Stimulated activated CD4-positive, alpha-beta T cell treated with anti-CD3 and anti-CD28 coated beads, TNF-alpha, amount 100 ng/mL, for 4 hours (primary cell): ENCODE data around the gene FABP1.
A peak's percentile ranks its signal among the peaks of the same experiment; 100 is the strongest.

Source experiments
- DNase-seq, 3 experiments: peaks; one replicate each; pipeline ENCODE4 v3.0.0-alpha.2; 2020; ENCODE audit warnings: low read depth in 3 of 3

Gene FABP1

DNA sequence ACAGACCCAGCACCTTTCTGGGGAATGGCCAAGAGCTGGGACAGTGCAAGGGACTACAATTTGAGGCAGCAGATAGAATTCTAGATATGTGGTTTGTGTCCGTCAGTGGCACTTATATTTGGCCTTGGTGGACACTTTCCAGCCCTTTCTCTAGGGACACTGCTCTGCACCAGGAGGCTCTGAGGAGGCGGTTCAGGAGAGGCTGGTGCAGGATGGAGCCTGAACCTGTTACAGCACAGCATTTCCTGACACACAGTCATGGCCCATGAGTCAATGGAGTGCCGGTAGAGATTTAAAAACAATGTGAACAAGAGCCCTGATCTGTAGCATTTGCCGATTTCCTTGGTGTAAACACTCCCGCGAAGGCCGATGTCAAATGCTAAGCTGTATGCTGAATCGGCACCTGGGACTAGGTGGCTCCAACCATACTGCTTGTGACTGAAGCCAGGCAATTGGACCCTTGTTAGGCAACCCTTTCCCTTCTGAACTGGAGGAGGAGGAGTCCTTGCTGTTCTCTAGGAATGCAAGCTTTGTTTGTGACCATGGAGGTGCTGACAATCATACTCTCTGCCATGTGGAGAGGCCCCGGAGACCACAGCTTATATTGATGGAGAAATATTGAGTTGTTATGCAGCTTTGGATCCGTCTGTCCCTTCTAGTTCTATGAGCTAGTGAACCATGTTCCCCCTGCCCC is 11.9 kb downstream of the FABP1 start:
- no peak for DNase-seq

DNA sequence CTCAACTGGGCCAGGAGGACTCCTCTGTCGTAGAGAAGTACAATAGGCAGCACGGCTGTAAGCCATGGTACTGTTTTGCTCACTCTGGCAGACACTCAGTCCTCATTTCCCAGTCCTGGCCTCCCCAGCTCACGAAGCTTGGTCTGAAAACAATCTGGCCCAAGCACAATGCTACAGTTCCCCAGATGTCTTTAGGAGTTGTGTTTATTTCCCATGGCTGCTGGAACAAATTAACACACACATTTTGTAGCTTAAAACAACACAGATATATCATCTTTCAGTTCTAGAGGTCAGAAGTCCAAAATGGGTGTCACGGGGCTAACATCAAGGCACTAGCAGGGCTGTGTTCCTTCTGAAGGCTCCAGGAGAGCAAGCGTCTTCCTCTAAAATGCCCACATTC is 13.0 kb downstream of the FABP1 start:
- DNase-seq, result no peak

DNA sequence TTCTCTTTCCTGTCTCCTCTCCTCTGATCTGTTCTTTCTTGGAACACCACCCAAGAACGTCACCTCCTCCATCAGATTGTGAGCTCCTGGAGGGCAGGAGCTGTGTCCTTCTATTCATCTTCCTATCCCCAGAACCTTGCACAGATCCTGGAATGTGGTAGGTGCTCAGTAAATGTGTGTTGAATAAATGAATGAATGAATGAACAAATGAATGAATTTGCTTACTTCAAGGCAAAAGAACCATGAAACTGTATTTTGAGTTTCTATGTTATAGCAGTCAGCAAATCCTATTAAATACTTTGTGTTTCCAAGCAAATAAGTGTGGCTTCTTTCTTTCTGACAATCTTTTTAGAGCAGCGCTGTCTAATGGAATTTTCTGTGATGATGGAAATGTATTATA is 14.8 kb downstream of the FABP1 start:
- DNase-seq, result no peak

DNA sequence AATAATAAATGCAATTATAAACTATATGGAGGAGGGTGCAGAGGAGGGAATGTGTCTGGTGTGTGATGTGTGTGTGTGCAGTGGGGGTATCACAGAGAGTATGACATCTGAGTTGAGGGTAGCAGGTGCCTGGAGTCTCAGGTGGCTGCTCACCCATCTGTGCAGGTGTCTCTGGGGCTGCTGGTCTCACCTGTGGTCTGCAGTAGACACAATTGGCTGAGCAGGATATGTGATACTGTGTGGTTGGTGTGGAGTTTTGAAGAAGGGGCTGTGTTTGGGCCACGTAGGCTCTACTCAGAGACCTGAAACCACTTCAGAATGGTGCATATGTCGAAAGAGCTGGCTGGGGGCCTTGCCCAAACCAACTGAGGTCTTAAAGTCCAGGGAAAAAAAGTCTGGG is 17.0 kb downstream of the FABP1 start:
- no peak for DNase-seq

DNA sequence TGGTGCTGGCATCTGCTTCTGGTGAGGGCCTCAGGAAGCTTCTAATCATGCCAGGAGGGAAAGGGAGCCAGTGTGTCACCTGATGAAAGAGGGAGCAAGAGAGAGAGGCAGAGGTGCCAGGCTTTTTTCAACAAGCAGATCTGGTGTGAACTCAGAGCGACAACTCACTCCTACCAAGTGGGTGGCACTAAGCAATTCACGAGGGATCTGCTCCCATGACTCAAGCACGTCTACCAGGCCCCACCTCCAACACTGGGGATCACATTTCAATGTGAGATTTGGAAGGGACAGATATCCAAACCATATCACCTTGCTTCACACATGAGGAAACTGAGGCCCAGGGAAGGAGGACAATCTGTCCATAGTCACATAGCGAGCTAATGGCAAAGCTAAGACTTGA is 19.1 kb downstream of the FABP1 start:
- no peak for DNase-seq

DNA sequence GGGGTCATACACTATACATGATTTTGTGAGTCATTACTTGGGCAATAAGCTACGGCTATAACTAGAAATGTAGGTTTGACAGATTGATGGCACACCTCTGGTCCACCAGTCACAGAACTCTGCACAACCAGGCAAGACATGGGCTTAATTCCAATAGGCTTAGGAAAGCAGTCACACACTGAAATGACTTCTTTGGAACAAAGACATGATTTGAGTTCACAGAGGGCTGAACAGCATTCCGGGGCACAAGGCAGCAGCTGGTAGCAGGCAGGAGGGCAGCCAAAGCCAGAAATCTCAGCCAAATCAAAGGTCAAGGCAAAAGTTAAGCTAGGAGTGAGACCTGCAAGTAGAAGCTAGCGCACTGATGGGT is 27.4 kb downstream of the FABP1 start:
- no peak for DNase-seq

DNA sequence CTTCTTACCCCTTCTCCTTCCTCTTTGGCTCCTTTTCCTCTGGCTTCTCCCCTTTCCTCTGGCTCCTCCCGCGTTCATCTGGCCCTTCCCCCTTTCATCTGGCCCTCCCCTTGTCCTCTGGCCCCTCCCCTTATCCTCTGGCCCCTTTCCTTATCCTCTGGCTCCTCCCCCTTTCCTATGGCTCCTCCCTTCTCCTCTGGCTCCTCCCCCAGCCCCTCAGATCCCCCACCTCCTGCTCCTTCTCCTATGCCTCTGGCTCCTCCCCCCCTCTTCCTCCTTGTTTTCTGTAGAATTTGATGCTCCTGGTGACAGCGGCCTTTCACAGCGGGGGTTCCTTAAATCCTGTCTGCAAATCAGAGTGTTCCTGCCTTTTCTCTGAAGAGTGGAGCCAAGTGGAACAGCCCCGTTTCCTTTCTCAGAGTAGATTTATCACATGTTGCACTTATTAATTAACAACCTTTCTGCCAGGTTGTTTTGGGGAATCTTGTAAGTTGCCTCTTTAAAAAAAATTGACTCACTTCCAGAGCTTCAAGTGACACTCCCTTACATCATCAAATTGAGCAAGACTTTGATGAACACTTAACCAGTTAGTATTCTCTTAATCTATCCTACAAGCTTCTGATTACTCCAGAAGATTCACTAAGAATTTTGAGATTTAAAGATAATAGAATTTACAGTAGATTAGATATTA is 27.9 kb downstream of the FABP1 start:
- no peak for DNase-seq

DNA sequence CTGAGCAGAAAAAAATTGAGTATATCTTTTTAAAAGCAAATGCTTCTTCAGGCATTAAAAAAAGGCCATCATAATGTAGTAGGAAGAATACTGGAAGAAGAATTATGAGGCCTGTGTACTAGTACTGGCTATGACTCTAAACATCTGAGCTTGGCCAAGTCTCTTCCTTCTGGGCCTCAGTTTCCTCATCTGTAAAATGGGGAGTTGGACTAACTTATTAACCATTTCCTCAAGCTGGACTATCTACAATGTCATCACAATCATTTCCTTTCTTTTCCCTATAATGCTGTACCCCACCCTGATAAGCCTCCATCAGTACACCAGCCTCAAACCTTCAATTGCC is 29.3 kb downstream of the FABP1 start:
- no peak for DNase-seq

DNA sequence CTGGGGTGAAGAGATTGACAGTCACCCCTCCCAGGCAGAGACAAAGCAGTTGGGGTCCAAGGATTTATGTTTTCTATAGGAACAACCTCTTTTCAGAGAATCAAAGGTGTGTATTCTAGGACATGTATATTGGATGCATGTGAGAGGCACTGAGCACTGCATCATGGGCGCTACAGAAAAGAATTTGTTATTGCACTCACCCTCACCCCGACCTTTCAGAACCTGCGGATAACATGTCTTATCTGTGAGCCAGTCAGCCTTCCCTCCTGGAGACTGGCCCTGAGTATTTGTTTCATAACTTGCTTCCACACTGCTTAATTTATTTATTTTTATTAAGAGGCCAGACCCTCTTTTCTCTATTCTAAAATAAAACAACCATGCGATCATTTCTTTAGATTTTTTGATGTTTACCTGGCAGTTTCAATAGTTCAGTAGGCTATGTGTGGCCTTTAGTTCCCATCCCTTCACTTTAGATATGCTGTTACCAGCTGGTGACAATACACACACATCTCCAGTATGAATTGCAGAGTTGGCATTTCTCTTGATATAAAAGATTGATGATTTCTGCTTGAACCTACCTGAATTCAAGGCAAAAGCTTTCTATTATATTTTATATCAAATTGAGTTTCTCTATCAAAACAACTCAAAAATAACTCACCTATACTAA is 29.8 kb downstream of the FABP1 start:
- no peak for DNase-seq

DNA sequence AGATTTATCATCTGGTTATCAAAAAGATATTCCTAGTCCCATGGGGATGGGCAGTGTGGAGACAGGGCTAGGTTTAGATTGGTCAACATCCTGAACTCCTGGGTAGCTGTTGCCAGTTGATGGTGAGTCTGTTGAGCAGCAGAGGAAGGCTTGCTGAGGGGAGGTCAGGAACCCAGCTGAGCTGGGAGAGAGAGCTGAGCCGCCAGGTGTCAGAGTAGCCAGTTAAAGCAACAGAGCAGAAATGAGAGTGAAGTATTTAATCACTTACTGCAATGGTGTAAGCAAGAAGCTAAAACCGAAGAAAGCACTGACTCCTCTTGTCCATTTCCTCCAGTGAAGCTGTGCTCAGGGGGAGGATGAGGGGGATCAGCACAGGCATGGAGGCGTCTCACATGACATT is 30.7 kb downstream of the FABP1 start:
- DNase-seq, result no peak

DNA sequence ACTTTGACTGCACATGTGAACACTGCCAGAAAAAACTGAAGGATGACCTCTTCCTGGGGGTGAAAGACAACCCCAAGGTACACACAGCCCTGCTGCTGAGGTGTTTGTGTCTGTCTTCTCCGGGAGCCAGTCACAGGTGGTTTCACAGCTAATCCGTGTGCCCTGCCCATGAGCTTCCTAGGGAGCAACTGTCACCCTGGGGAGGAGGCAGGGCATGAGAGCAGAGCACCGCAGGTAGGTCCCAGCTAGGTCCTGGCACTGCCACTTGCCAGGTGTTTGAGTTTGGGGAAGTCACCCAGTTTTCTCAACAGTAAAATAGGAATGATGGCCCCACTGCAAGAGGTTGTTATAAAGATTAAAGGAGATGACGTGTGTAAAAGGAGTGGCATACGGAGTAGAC is 31.2 kb downstream of the FABP1 start:
- no peak for DNase-seq

DNA sequence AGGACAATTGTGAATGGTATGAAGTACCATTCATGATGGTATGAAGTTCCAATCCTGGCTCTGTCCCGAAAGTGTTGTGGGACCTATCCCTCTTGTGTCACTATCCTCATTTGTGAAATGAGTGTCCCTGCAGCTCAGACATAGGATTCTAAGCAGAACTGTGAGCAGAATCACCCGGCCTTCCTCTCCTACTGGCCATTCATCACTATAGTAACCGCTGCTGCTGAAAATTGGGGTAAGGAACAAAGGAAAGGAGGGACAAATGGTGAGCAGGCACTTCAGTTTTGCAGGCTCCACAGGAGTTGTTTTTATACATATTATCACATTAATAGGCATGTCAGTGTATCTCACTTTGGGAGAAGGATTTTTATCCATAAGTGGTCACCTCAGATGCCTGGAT is 32.8 kb downstream of the FABP1 start:
- DNase-seq, result no peak

DNA sequence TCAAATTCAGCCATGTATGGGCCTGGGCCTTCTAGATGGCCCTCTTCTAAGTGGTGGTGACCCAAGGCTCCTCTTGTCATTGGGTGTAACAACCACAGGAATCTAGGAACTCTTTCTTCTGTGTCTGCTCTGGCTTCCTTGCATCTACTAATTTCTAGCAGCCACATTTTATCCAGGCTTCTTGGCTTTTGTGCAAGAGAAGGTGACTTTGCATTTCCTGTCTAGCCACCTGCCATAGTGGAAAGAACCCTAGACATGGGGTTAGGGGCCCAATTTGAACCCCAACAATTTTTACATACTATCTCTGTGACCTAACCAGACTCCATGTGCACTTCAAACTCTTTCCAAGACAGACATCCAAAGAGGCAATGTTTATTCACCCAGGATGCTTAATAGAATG is 35.1 kb downstream of the FABP1 start:
- DNase-seq, result no peak

DNA sequence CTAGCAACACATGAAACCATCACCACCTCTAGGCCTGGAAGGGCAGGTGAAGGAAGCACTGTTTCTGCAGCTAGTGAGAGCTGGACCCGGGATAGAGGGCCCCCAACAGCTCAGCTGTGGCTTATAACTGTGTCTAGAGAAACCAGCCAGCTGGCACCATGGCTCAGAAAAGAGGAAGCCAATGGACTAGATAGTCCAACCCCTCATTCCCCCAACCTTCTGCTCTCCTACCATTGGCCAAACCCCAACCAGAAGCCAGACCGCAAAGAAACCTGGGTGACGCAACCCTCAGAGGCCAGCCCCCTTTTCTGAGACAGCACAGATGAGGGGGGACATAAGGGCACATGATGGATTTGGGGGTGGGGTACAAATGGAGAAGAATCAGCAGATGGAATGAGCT is 35.9 kb downstream of the FABP1 start:
- no peak for DNase-seq

DNA sequence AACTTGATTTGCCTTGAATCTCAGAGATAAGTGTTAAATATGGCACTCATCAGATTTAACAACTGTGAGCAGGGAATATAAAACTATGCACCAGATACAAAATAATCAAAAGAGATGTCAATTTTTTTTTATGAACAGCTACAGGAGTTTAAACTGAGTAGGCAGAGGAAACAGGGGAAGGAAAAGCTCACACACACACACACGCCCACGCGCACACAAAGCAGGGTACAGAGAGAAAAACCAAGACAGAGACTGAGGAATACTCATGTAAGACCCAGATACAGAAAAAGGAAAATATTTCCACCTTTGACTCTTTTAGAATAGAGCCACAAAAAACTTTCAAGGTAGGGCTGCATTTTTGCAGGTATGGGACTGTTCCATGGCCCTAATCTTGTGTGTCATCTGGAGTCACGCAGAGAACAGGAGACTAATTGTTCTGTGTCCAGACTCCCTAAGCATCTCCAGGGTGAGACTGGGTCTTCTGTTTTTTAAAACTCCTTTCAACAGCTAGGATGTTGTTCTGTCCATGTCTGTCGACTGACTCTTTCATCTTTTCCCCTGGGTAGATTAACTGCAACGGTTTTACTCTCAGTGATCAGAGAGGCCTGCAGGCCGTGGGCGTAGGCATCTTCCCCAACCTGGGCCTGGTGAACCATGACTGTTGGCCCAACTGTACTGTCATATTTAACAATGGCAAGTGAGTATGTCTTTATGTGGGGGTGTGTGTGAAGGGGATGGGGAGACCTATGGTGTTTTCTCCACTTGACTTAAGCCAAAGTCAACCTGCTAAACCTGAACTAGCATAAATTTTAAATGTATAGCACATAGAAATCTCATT is 37.2 kb downstream of the FABP1 start:
- peak; percentile 25 to 47 (median 41) for DNase-seq

DNA sequence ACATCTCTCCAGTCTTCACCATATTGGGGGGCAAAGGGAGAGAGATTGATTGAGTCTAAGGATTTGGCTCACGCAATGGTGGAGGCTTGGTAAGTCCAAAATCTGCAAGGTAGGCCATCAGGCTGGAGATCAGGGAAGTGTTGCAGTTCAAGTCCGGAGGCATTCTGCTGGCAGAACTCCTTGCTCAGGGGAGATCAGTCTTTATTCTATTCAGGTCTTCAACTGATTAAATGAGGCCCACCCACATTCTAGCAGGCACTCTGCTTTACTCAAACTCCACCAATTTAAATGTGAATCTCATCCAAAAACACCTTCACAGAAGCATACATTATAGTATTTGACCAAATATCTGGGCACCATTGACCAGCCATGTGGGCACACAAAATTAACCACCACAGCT is 38.9 kb downstream of the FABP1 start:
- no peak for DNase-seq

DNA sequence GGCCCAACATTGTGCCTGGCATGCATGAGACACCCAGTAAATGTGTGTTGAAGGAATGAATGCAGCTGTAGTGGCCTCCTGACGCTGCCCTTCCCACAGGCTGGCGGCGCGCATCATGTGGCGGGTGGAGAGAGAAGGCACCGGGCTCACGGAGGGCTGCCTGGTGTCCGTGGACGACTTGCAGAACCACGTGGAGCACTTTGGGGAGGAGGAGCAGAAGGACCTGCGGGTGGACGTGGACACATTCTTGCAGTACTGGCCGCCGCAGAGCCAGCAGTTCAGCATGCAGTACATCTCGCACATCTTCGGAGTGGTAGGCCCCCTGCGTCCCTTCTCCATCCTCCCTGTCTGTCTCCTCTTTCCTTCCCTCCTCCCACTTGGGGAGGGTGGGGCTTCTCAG is 40.1 kb downstream of the FABP1 start:
- DNase-seq, result no peak

DNA sequence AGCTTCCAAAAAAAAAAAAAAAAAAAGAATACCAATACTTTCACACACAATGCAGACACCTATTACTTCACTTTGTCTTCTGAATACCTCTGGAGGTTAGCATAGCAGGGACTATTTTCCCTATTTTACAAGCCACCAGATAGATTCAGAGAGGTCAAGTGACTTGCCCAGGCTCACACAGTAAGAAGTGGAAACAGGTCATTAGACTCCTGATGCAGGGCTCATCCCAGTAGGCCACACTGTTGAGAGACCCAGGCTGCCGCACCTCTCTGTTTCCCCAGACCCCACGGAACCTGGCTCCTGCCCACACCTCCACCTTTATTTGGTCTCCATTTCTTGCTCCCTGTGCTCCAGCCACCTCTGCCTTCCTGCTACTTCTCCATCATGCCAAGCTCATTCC is 40.8 kb downstream of the FABP1 start:
- no peak for DNase-seq

DNA sequence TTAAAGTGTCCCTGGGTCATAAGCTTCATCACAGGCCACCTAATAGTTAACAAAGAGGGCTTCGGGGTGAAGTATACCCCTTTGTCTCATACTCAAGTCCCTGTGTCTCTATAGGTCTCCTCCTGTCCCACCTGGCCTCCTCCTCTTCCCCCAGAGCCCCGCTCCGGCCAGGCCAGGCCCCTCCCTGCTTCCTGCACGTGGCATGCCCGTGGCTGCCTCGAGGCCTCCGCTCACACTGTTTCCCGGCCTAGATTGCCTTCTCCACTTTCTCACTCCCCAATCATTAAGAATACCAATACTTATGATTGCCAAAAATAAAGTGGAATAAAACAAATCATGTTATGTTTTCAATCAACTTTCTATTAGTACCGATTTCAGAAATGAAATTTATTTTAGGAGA is 41.5 kb downstream of the FABP1 start:
- no peak for DNase-seq

DNA sequence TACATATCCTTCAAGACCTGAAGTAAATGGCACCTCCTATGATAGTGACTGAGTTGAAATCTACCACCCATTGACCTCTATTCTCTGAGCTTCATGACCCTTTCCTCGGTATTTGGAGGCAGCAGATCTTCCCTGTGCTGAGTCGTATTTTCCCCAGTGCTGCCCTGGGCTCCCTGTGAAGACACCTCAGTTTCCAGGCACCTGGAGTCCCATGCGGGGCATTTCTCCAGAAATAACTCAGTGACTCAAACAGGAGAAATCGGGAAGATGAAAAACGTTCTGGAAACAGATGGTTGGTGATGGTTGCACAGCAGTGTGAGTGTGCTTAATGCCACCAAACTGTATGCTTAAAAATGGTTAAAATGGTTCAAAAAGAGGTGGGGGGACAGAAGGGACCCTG is 42.3 kb downstream of the FABP1 start:
- no peak for DNase-seq

DNA sequence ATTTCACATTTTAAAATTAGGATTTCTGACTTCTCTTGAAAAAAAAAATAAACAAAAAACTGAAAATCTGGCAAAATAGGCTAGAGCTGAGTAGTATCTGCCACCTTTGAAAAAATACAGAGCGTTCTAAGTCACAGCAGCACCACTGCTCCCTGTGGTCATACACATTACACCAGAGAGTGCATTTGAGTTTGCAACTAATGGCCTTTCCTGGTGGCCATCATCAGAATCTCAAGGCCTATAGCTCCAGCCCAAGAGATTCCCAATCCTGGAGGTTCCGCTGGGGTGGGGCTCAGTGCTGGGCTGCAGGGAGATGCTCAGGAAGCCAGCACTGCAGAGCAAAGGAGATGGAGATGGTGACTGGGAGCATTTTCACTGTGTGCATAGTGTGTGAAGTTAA is 42.8 kb downstream of the FABP1 start:
- DNase-seq, result no peak

DNA sequence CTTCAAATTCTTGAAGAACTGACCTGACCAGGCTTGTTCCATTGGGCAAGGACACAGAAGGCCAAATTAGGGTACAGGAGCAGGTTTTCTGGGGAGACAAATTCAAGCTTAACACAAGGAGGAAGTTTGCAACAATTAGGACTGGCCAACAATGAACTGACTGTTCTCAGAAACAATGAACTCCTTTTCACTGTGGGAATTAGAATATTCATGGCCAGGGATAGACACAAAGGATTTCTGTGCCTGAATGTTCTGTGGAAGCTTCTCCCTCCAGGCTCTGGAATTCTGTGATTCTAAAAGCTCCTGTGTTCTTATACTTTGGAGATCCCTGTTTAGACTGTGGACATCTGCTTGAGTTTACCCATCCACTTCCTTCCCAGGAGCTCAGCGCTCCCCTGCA is 45.1 kb downstream of the FABP1 start:
- DNase-seq, result no peak
